HFF-Myc (cell line): ENCODE data around the gene DIPK1B.

Experiments used
- DNase-seq: peaks from one replicate; pipeline ENCODE4 v3.0.0-alpha.2; 2011; ENCODE audit warnings: low read depth; ENCODE audit errors: extremely low read depth
- H3K4me3 ChIP-seq: replicated peaks from 2 replicates; pipeline ENCODE4 v1.5.1; 2011; ENCODE audit warnings: low read depth, mild to moderate bottlenecking, control low read depth, low read length
- TF ChIP-seq, protein P1 (sequence below): IDR thresholded peaks from 2 replicates; pipeline ENCODE4 v1.5.1; 2012; ENCODE audit warnings: mild to moderate bottlenecking, low read depth, low read length, control low read depth; ENCODE audit errors: missing control alignments

DIPK1B gene

GRCh38 chr9:136747161-136748060 lies 35.0 kb downstream of the DIPK1B start:
- TF ChIP-seq, protein P1, sequence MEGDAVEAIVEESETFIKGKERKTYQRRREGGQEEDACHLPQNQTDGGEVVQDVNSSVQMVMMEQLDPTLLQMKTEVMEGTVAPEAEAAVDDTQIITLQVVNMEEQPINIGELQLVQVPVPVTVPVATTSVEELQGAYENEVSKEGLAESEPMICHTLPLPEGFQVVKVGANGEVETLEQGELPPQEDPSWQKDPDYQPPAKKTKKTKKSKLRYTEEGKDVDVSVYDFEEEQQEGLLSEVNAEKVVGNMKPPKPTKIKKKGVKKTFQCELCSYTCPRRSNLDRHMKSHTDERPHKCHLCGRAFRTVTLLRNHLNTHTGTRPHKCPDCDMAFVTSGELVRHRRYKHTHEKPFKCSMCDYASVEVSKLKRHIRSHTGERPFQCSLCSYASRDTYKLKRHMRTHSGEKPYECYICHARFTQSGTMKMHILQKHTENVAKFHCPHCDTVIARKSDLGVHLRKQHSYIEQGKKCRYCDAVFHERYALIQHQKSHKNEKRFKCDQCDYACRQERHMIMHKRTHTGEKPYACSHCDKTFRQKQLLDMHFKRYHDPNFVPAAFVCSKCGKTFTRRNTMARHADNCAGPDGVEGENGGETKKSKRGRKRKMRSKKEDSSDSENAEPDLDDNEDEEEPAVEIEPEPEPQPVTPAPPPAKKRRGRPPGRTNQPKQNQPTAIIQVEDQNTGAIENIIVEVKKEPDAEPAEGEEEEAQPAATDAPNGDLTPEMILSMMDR: no peak

GRCh38 chr9:136748201-136748600 lies 35.8 kb downstream of the DIPK1B start, which contains the start of gene LCN6:
TSS of gene LCN6 (minus strand) at chr9:136748525. CDS start at chr9:136748483, 42 bp downstream.
- TF ChIP-seq, protein P1: no peak
- H3K4me3 ChIP-seq: no peak within 1 kb of the TSS
- DNase-seq: no peak

More at GRCh38 chr9:136747161-136748060, 35.0 kb downstream of the DIPK1B start:
- no peak overlapping the region for H3K4me3 ChIP-seq
- no peak for DNase-seq

DNA sequence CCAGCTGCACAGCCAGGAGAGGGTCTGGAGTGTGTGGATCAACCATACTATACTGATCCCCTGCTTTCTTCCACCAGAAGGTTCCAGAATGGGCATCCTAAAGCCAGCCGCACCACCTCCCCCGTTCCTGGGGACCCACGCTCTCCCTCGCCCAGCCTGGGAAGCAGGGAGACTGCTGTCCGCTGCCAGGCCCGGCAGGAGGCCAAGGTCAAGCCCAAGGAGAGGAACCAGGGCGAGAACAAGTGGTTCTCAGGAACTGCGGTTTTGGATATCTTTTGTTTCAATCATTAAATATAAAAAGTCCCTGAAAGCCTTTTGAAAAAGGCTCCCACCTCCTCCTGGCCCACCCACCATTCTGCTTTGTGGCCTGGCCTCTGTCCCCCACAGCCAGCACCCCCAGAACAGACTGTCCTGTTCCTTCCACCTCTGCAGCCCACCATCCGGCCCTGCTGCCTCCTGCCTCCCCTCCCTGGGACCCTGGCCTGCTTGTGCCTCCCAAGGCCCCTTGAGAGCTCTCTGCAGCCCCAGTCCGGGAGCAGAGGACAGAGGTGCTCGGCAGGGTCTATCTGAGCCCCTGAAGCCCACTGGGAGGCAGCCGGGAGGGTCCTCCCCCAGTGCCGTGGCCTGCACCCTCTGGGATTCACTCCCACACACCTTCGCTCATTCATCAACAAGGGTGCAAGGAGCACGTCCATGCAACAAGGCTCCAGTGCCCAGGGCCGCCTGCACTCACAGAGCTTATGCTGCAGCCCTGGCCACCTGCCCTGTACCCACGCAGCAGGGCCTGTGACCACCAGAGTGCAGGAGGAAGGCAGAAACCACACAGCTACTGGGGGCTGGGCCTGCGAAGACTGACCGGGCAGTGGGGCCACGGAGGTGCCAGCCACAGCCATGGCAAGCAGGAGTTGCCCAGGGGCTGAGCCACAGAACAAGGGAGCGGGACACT lies 36.6 kb downstream of the DIPK1B start:
- DNase-seq: no peak
- no peak overlapping the region for H3K4me3 ChIP-seq
- TF ChIP-seq, protein P1: no peak

- TF ChIP-seq, protein P1: no peak
- H3K4me3 ChIP-seq: no peak overlapping the region
- DNase-seq: no peak
Measured at GRCh38 chr9:136750526-136750925, 38.2 kb downstream of the DIPK1B start.

DNA sequence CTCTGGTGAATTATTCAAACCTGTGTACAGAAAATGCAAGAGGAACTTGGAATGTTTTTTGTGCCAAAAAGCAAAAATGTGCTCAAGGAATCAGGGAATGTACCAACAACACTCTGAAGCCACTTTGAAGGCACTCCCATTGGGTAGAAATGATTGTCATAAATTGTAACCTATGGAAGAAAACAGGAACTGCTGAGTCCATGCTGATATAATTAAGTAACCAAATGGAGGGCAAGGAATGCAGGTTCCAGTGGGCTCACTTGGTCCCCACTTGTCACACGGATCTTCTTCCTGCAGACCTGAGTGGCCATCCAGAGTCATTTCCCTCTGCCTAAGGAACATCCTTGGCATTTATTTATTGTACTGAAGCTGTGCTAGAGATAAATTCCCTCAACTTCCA lies 38.9 kb downstream of the DIPK1B start:
- TF ChIP-seq, protein P1: no peak
- no peak for DNase-seq
- H3K4me3 ChIP-seq: no peak overlapping the region

DNA sequence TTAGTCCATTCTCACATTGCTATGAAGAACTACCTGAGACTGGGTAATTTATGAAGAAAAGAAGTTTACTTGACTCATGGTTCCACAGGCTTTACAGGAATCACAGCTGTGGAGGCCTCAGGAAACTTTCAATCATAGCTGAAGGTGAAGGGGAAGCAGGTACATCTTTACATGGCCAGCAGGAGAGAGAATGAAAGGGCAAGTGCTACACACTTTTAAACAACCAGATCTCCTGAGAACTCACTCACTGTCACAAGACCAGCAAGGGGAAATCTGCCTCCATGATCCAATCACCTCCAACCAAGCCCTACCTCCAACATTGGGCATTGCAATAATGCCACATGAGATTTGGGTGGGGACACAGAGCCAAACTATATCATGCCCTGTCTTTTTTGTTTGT lies 39.4 kb downstream of the DIPK1B start:
- H3K4me3 ChIP-seq: no peak overlapping the region
- TF ChIP-seq, protein P1: no peak
- no peak for DNase-seq
